Measurements from ENCODE around the gene CUL9.

Gene CUL9

GRCh38 chr6:43258180-43258579 is 76.2 kb downstream of the CUL9 start:
- no peak for DNase-seq

DNA sequence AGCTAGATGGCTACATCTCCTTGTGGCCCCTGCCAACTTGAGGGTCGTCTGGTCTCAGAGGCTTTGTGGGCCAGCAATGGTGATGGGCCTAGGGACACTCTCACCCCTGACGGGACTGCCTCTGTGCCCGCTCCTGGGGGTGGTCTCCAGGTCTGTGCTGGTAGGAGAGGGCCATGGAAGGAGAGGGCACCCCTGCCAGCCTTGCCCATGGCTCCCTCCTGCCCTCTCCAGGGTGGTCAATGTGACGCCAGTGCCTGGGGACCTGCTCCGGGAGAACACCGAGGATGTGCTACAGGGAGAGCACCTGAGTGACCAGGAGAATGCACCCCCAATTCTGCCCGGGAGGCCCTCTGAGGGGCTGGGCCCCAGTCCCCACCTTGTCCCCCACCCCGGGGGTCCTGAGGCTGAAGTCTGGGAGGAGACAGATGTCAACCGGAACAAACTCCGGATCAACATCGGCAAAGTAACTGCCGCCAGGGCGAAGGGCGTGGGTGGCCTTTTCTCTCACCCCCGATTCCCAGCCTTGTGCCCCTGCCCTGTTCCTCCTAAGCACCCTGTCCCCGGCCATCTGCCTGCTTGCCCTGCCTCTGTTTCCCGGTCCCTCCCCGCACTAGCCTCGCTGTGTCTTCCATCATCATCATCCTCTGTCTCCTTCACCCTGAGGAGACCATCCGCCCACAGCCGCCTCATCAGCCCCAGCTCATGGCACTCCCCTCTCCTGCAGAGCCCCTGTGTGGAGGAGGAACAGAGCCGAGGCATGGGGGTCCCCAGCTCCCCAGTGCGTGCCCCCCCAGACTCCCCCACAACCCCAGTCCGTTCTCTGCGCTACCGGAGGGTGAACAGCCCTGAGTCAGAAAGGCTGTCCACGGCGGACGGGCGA is 77.1 kb downstream of the CUL9 start:
- DNase-seq: no peak

- no peak for DNase-seq
Measured at GRCh38 chr6:43260791-43261190, 78.8 kb downstream of the CUL9 start.

DNA sequence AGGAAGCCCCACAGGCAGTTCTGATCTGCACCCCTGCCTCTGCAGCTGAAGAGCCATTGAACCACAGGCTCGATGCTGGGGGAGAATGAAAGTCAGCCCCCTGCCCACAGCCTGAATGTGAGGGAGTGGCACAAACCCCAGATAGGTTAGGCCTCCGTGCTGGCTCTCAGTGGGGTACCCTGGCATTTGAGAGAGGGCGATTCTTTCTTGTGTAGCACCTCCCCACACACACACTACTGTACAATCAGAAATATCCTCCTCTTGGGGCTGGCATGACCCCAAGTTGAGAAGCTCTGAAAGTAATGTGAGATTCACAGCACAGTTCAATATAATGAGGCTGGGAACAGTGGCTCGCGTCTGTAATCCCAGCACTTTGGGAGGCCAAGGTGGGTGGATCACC is 79.2 kb downstream of the CUL9 start:
- no peak for DNase-seq

GRCh38 chr6:43262000-43262779 is 80.2 kb downstream of the CUL9 start:
- no peak for DNase-seq

- no peak for DNase-seq
Measured at GRCh38 chr6:43262780-43263313, 80.9 kb downstream of the CUL9 start.

DNA sequence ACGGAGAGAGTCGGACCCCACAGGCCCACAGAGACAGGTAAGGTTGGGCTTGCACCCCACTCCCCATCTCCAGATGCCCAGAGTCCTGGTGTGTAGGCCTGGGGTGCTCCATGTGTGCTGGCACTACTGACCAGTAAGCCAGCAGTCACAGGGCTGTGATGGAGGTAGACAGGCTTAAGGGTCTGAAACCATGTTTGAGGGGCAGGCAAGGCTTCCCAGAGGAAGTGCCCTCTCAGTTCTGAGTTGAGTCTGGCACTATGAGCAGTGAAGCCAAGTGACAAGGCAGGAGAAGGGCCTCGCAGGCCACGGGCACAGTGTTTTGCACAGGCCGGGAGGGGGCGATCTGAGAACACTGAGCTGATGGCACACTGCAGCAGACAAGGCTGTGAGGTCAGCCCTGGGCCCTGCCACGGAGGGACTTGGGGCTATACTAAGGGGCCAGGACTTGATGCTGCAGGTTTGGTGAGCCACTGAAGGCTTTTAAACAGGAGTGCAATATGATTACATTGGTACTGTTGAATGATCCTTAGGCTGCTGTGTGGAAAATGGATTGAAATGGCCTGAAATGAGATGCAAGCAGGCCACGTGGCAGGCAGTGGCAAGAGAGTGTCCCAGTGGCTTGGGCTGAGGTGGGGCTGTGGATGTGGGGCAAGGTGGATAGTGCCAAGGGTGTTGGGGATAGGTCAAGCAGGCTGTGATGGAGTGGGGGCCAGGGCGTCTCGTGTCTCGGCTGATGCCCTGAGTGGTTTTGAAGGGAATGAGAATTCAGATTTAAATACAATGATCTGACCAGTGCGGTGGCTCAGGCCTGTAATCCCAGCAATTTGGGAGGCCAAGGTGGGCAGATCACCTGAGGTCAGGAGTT is 81.5 kb downstream of the CUL9 start:
- no peak for DNase-seq

- no peak for DNase-seq
Measured at GRCh38 chr6:43264599-43265145, 82.7 kb downstream of the CUL9 start.

DNA sequence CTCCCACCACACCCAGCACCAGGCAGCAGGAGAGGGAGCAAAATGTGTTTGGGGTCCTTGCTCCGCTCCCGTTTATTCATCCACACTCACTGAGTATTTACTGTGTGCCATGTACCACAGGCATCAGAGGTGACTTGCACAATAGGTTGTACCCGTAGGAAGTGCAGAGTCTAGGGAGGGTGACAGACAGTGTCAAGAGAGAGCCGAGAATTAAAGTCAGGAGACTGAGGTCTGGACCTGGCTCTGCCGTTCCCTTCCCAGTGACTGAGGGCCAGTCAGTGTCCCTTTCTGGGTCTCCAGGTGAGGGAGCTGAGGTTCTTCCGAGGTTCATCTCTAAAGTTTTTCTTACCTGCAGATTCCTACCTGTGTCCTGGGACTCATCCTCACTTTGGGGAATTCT is 83.6 kb downstream of the CUL9 start:
- DNase-seq: no peak

- no peak for DNase-seq
Measured at GRCh38 chr6:43267619-43268354, 85.8 kb downstream of the CUL9 start.

DNA sequence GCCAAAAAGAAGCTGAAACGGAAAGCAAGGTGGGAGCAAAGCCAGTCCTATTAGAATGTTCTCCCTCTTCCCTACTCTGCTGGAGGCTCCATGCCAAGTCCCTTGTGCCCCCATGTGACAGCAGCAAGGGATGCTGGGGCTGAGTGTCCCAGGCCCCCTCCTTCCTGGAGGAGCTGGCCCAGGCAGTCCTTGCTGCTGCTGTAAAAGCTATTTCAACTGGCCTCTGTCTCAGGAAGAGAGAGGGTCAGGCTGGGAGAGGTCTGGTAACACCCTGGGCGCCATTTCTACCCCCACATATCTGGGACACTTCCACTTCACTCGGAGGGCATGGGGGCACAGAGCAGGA is 86.3 kb downstream of the CUL9 start:
- no peak for DNase-seq

DNA sequence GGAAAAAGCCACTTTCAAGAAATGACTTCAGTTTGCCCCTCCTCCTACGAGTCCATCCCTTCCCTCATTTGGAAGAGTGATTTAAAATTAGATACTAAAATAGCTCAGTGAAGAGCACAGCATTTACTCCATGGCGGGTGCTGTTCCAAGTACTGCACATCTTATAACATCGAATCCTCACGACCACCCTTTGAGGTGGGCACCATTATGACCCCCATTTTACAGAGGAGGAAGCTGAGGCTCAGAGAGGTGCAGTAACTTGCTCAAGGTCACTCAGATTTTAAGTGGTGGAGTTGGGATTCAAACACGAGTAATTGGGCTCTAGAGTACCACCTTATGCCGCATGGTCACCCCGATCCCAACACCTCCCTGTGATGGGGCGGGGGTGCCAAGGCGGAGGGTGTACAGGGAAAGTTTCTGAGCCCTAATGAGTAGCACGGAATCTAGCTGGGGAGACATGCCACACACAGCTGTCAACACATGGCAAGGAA is 86.8 kb downstream of the CUL9 start:
- DNase-seq: no peak

DNA sequence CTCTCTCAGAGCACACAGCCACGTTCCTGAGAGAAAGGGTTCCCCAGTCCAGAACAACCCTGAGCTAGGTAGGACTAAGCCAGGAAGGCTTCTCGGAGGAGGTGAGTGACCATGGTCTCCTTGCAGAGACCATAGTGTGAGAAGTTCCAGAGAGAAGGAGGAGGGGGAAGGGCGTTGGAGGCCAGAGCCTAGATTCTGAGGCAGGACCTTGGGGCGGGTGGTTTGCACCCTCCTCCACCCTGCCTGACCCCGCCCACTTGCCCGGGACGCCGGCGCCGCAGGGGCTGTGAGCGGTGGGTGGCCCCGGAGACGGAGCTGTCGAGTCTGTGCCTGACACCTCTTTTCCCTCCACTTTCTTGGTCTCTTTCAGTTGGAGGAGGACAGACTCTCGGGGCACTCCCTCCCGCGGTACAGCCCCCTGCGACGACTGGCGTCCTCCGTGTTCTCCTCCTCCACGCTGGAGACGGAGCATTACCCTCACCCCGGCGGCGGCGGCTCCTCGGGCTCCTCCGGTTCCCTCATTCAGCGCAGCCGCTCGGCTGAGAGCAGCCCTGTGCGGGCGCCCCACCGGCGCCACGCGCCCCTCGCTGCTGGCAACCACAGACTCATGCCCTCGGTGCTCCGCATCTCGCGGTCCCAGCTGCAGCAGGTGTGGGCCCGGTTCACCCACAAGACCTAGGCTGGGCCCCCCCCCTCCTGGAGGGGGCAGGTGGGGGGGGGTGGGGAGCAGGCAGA is 87.4 kb downstream of the CUL9 start:
- no peak for DNase-seq

GRCh38 chr6:43271103-43271815 is 89.3 kb downstream of the CUL9 start:
- no peak for DNase-seq

GRCh38 chr6:43271944-43272343 is 89.9 kb downstream of the CUL9 start:
- DNase-seq: no peak

DNA sequence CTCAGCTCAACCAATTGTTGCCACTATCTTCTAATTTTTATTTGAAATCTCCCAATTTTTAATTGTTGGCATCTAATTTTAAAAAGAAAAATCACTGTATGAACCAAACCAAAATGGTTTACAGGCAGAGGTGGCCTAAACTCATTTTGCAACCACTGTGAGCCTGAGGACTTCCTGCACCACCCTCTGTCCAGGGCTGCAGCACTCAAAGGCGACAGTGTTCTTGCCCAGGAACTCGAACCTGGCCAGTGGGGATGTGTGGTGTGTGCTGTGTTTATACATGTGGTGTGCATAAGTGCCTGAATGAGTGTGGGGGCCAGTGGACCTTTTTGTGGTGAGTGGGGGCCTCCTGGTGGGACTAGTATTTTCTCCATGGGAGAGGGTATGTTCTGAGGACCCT is 91.7 kb downstream of the CUL9 start:
- DNase-seq: no peak
